ENCODE results near the gene SSUH2.

DNA sequence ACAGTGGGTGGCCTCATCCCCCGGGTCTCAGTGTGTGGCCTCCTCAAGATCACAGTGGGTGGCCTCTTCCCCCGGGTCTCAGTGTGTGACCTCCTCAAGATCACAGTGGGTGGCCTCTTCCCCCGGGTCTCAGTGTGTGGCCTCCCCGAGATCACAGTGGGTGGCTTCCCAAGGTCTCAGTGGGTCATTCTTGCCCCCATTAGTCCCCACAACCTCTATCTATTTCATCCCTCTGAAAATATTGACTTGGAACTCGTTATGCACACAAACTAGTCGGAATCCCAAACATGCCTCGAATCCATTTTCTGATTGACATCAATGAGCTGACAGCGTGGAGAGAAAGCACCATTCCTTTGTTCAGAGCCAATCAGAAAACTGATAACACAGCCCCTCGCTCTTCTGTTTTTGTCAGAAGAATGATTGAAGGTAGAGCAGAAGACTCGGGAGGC, 10.8 kb upstream of the SSUH2 start:
- TF ChIP-seq, protein P1, sequence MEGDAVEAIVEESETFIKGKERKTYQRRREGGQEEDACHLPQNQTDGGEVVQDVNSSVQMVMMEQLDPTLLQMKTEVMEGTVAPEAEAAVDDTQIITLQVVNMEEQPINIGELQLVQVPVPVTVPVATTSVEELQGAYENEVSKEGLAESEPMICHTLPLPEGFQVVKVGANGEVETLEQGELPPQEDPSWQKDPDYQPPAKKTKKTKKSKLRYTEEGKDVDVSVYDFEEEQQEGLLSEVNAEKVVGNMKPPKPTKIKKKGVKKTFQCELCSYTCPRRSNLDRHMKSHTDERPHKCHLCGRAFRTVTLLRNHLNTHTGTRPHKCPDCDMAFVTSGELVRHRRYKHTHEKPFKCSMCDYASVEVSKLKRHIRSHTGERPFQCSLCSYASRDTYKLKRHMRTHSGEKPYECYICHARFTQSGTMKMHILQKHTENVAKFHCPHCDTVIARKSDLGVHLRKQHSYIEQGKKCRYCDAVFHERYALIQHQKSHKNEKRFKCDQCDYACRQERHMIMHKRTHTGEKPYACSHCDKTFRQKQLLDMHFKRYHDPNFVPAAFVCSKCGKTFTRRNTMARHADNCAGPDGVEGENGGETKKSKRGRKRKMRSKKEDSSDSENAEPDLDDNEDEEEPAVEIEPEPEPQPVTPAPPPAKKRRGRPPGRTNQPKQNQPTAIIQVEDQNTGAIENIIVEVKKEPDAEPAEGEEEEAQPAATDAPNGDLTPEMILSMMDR (IDR thresholded peaks at IDR 0.05) = no peak
- TF ChIP-seq, protein P2, sequence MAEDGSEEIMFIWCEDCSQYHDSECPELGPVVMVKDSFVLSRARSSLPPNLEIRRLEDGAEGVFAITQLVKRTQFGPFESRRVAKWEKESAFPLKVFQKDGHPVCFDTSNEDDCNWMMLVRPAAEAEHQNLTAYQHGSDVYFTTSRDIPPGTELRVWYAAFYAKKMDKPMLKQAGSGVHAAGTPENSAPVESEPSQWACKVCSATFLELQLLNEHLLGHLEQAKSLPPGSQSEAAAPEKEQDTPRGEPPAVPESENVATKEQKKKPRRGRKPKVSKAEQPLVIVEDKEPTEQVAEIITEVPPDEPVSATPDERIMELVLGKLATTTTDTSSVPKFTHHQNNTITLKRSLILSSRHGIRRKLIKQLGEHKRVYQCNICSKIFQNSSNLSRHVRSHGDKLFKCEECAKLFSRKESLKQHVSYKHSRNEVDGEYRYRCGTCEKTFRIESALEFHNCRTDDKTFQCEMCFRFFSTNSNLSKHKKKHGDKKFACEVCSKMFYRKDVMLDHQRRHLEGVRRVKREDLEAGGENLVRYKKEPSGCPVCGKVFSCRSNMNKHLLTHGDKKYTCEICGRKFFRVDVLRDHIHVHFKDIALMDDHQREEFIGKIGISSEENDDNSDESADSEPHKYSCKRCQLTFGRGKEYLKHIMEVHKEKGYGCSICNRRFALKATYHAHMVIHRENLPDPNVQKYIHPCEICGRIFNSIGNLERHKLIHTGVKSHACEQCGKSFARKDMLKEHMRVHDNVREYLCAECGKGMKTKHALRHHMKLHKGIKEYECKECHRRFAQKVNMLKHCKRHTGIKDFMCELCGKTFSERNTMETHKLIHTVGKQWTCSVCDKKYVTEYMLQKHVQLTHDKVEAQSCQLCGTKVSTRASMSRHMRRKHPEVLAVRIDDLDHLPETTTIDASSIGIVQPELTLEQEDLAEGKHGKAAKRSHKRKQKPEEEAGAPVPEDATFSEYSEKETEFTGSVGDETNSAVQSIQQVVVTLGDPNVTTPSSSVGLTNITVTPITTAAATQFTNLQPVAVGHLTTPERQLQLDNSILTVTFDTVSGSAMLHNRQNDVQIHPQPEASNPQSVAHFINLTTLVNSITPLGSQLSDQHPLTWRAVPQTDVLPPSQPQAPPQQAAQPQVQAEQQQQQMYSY (CRISPR knock-in tag; IDR thresholded peaks at IDR 0.05) = no peak
- TF ChIP-seq TP53 (CRISPR knock-in tag; IDR thresholded peaks at IDR 0.05) (no peak), KAT7 (CRISPR knock-in tag; IDR thresholded peaks at IDR 0.05; ENCODE audit: borderline replicate concordance) (no peak), ETV6 (CRISPR knock-in tag; IDR thresholded peaks at IDR 0.05) (no peak), ZNF423 (CRISPR knock-in tag; IDR thresholded peaks at IDR 0.05) (no peak), ZNF263 (CRISPR knock-in tag; IDR thresholded peaks at IDR 0.05; ENCODE audit: low read depth) (no peak)
- TF ChIP-seq, protein P3, sequence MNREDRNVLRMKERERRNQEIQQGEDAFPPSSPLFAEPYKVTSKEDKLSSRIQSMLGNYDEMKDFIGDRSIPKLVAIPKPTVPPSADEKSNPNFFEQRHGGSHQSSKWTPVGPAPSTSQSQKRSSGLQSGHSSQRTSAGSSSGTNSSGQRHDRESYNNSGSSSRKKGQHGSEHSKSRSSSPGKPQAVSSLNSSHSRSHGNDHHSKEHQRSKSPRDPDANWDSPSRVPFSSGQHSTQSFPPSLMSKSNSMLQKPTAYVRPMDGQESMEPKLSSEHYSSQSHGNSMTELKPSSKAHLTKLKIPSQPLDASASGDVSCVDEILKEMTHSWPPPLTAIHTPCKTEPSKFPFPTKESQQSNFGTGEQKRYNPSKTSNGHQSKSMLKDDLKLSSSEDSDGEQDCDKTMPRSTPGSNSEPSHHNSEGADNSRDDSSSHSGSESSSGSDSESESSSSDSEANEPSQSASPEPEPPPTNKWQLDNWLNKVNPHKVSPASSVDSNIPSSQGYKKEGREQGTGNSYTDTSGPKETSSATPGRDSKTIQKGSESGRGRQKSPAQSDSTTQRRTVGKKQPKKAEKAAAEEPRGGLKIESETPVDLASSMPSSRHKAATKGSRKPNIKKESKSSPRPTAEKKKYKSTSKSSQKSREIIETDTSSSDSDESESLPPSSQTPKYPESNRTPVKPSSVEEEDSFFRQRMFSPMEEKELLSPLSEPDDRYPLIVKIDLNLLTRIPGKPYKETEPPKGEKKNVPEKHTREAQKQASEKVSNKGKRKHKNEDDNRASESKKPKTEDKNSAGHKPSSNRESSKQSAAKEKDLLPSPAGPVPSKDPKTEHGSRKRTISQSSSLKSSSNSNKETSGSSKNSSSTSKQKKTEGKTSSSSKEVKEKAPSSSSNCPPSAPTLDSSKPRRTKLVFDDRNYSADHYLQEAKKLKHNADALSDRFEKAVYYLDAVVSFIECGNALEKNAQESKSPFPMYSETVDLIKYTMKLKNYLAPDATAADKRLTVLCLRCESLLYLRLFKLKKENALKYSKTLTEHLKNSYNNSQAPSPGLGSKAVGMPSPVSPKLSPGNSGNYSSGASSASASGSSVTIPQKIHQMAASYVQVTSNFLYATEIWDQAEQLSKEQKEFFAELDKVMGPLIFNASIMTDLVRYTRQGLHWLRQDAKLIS (CRISPR knock-in tag; IDR thresholded peaks at IDR 0.05; ENCODE audit: borderline replicate concordance) = no peak
- TF ChIP-seq, protein P4, sequence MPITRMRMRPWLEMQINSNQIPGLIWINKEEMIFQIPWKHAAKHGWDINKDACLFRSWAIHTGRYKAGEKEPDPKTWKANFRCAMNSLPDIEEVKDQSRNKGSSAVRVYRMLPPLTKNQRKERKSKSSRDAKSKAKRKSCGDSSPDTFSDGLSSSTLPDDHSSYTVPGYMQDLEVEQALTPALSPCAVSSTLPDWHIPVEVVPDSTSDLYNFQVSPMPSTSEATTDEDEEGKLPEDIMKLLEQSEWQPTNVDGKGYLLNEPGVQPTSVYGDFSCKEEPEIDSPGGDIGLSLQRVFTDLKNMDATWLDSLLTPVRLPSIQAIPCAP (CRISPR knock-in tag; IDR thresholded peaks at IDR 0.05) = no peak
